GM12864 (cell line): ENCODE data around the gene AXIN2.

ENCODE experiments used
- DNase-seq: peaks from one replicate; pipeline ENCODE4 v3.0.0-alpha.2; 2011; ENCODE audit warnings: low read depth
- H3K4me3 ChIP-seq: 2 replicates; pipeline ENCODE4 v1.5.1; 2011; ENCODE audit warnings: mild to moderate bottlenecking, low read depth, low read length, control low read depth
- CTCF ChIP-seq: IDR thresholded peaks from 2 replicates; pipeline ENCODE4 v1.5.1; 2011; ENCODE audit warnings: low read depth, mild to moderate bottlenecking, moderate library complexity, low read length, control low read depth, inconsistent platforms; ENCODE audit errors: missing control alignments

AXIN2 gene

GRCh38 chr17:65547253-65547670 is 14.2 kb downstream of the AXIN2 start:
- no peak for DNase-seq
- TF ChIP-seq CTCF, result no peak
- no peak overlapping the region for H3K4me3 ChIP-seq

GRCh38 chr17:65546579-65546978 is 14.9 kb downstream of the AXIN2 start:
- TF ChIP-seq CTCF, result no peak
- no peak overlapping the region for H3K4me3 ChIP-seq
- DNase-seq, result no peak

DNA sequence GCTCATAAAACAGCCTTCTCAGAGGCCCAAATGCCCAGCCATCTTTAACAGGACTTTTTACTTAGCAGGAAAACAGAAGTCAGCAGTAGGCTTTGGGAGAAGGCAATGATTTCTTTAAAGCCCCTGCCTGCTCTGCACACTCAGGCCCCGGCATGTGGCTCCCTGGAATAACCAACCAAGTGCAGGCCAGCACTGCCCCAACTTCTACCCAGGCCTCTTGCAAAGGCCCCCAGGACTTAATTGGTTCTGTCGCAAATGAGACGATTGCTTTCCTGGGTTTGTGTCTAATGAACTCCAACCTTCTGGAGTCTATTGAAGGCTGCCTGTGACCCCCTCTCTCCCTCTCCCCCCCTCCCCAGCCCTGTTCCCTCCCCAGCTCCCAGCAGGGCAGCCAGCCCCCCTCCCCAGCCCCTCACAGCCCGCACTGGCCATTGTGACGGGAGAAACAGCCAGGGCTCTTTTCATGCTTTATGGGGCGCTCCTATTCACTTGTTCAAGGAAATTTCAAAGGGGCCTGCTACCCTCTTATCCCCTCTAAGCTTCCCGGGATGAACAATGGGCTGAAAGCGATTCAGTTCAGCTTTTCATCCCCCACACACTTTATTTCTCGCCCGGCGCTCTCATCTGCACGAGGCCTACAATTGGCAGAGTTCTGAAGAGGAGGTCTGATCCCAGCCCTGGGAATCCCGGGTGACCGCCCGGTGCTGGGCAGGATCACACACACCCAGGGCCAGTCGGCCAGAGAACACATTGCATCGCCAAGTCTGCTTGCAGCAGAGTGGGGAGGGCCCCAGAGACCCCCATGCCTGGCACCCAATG is 15.5 kb downstream of the AXIN2 start:
- no peak overlapping the region for H3K4me3 ChIP-seq
- DNase-seq, result no peak
- no peak for TF ChIP-seq CTCF

DNA sequence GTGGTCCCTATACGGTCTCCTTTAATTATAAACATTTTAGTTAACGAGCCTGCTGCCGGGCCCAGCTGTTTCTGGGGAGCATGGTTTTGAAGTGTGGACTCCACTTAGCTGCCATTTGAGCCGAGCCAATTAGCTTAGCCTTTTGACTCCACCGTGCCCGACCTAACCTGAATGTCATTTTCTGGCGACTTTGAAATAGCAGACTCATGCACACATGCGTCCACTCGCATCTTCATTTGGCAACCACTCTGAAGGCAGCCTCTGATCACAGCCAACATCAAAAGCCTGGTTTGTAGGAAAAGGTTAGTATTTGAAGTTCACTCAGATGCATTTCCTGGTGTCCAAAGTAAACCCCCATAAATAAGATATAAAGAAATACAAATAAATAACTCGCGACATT is 16.8 kb downstream of the AXIN2 start:
- no peak overlapping the region for H3K4me3 ChIP-seq
- no peak for DNase-seq
- no peak for TF ChIP-seq CTCF

DNA sequence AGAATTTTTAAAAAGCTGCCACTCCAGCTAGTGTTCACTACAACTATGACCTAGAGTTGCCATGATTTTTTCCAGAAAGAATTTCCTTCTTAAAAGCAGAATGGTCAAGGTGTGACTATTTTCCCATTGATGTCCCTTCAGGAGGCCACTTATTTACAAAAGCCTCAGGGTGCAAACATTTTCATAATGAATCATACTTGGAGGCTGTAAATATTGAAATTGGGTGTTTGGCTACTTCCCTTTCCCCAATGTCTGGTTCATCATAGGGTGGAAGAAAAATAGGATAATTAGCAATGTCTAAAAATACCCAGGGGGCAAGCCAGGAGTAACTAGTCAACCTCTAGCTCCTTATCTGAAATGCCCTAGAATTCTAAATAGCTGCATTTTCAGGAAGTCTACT is 18.8 kb downstream of the AXIN2 start:
- no peak overlapping the region for H3K4me3 ChIP-seq
- no peak for TF ChIP-seq CTCF
- DNase-seq, result no peak

GRCh38 chr17:65542067-65542466 is 19.4 kb downstream of the AXIN2 start:
- no peak for DNase-seq
- no peak for TF ChIP-seq CTCF
- H3K4me3 ChIP-seq, result no peak overlapping the region

DNA sequence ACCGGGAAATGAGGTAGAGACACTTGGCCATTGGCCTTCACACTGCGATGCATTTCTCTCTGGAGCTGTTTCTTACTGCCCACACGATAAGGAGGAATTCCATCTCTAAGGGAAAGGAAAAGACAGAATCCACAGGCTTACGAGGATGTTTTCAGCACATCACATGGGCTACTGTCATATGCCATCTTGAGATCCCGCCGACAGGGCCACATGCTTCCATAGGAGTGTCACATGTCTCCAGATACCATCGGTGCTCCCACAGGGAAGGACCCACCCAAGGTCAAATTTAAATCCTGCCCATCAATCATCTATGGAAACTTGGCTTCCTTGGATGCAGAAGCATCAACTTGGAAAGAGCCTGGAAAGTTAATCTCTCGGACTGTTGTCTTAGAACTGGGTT is 20.0 kb downstream of the AXIN2 start:
- no peak overlapping the region for H3K4me3 ChIP-seq
- no peak for TF ChIP-seq CTCF
- DNase-seq, result no peak
